Ovary (tissue), 3 donors: ENCODE data around the gene CROCC2.

Source experiments
- CTCF ChIP-seq, 3 donors: fragments of 450-650 bp in 2 of 3; fragments of 200-600 bp in 1 of 3; IDR thresholded peaks; one replicate each; pipeline versions ENCODE4 v1.5.1 to v1.8.0; 2016 to 2022; ENCODE audit warnings: antibody characterized with exemption in 3 of 3, mild to moderate bottlenecking in 1 of 3
- POLR2A ChIP-seq: fragments of 450-650 bp; IDR thresholded peaks from one replicate; pipeline ENCODE4 v1.6.1; 2017; ENCODE audit warnings: antibody characterized with exemption, mild to moderate bottlenecking, moderate library complexity
- donor health status: DM: no; HTN: no; CAD: no.

- TF ChIP-seq CTCF (IDR thresholded peaks at IDR 0.05) (no peak), POLR2A (no peak)
These were observed 130.3 kb downstream of the CROCC2 start for GRCh38 chr2:241036397-241036963.
